ENCODE data around the gene PACSIN1. TPM values are rescaled to one million over a fixed set of nuclear protein-coding genes. Genes with fewer than 3 reads are reported as not detected.

Gene PACSIN1
- total RNA-seq, 1 experiment from 2014 or later, result not detected

DNA sequence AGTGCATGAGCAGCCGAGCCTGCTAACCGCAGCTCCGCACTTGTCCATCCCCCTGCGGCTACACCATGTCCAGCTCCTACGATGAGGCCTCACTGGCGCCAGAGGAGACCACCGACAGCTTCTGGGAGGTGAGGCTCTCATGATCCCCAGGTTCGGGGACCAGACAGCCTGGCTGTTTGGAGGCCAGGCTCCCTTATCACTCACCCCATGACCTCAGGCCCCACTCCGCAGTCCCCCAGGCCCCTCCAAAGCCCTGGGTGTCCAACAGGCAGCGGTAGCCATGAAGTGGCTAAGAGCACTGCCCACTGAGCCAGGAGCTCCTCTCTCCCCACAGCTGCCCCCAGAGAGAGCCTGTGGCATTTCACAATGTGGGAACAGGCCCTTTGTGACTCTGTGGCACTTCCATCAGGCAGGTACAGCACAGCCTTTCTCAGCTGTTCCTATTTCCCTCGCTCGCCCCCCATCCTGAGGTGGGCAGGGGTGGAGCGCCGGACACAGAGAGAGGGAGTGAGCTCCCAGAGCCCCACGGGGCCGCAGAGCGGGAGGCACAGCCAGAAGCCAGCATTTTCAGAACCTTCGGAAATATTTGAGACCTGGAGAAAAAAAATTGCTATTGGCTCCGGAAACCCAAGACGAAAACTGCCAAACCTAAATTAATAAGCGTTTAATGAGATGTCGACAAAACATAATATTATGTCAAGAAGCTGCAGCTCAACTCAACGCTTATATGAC is 60.5 kb downstream of the PACSIN1 start:
- ChIA-PET POLR2A (ENCODE audit: low non-redundant PET) (no interaction called here), CTCF (no interaction called here)
- no peak for TF ChIP-seq EZH2 (IDR thresholded peaks at IDR 0.05; ENCODE audit: borderline replicate concordance, low read depth, low read length, poor library complexity, severe bottlenecking)
- TF ChIP-seq, protein P1, sequence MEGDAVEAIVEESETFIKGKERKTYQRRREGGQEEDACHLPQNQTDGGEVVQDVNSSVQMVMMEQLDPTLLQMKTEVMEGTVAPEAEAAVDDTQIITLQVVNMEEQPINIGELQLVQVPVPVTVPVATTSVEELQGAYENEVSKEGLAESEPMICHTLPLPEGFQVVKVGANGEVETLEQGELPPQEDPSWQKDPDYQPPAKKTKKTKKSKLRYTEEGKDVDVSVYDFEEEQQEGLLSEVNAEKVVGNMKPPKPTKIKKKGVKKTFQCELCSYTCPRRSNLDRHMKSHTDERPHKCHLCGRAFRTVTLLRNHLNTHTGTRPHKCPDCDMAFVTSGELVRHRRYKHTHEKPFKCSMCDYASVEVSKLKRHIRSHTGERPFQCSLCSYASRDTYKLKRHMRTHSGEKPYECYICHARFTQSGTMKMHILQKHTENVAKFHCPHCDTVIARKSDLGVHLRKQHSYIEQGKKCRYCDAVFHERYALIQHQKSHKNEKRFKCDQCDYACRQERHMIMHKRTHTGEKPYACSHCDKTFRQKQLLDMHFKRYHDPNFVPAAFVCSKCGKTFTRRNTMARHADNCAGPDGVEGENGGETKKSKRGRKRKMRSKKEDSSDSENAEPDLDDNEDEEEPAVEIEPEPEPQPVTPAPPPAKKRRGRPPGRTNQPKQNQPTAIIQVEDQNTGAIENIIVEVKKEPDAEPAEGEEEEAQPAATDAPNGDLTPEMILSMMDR (conservative IDR thresholded peaks at IDR 0.05; ENCODE audit: low read depth, low read length), result no peak
- no TSS peak for BruUV-seq (replicated peaks)
- peak overlapping the region; percentile 23 for H3K27ac ChIP-seq (ENCODE audit: low read depth, low read length, poor library complexity, severe bottlenecking)
- H3K27me3 ChIP-seq (replicated peaks; ENCODE audit: insufficient read depth, low read depth, low read length, poor library complexity), result no peaks in the 10 kb centered on the region
- peak; percentile 14 for DNase-seq (ENCODE audit: low spot score)
- H3K4me1 ChIP-seq (ENCODE audit: insufficient read depth, low read length, poor library complexity, severe bottlenecking), result peaks cover 7% of the 10 kb centered on the region
- intact Hi-C loops (cut with micrococcal nuclease; ENCODE audit: unreplicated experiment), result loop anchor here (5.0 kb wide), 1 partner anchor 81 kb away; no protein-coding TSS in a partner anchor
- H3K4me3 ChIP-seq (ENCODE audit: low read depth, low read length, poor library complexity, severe bottlenecking), result no peak overlapping the region
- H3K36me3 ChIP-seq (ENCODE audit: insufficient read depth, low read length, poor library complexity, severe bottlenecking), result no peaks in the 10 kb centered on the region
- H3K9me3 ChIP-seq (ENCODE audit: low read depth, low read length, poor library complexity, severe bottlenecking), result no peaks in the 10 kb centered on the region

DNA sequence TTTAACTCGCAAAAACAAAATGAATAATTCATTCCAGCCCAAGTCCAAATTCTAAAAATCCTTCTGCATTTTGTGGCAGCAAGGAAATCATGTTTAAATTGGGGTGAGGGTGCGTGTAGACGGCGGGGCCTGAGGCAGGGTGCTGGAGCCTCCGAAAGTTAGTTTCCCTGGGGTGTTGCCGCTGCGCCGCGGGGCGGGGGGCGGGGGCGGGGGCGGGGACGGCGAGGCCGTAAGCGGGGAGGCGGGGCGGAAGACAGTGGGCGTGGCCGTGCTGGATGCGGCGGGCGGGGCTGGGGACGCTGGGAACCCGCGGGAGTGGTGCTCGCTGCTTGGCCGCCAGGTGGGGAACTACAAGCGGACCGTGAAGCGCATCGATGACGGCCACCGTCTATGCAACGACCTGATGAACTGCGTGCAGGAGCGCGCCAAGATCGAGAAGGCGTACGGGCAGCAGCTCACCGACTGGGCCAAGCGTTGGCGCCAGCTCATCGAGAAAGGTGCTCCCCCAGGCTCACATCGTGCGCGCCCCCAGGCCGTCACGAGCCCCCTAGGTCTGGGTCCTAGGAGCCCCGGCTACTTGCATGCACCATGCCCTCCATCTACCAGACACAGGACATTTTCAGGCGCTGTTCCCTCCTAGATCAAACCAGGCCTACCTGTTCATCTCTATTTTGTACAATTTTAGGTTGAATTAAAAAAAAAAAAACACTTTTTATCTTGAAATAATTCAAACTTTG is 61.3 kb downstream of the PACSIN1 start:
- ChIA-PET CTCF (no interaction called here), POLR2A (ENCODE audit: low non-redundant PET) (no interaction called here)
- H3K4me3 ChIP-seq (ENCODE audit: low read depth, low read length, poor library complexity, severe bottlenecking), result peak overlapping the region; percentile 18
- no peaks in the 10 kb centered on the region for H3K27me3 ChIP-seq (replicated peaks; ENCODE audit: insufficient read depth, low read depth, low read length, poor library complexity)
- H3K4me1 ChIP-seq (ENCODE audit: insufficient read depth, low read length, poor library complexity, severe bottlenecking), result peaks cover 7% of the 10 kb centered on the region
- DNase-seq (ENCODE audit: low spot score), result peak; percentile 92
- BruUV-seq (replicated peaks), result no TSS peak
- no peak overlapping the region for H3K27ac ChIP-seq (ENCODE audit: low read depth, low read length, poor library complexity, severe bottlenecking)
- no peaks in the 10 kb centered on the region for H3K9me3 ChIP-seq (ENCODE audit: low read depth, low read length, poor library complexity, severe bottlenecking)
- intact Hi-C loops (cut with micrococcal nuclease; ENCODE audit: unreplicated experiment), result loop anchor here (5.0 kb wide), 1 partner anchor 80 kb away; no protein-coding TSS in a partner anchor
- TF ChIP-seq, protein P1 (conservative IDR thresholded peaks at IDR 0.05; ENCODE audit: low read depth, low read length), result peak; percentile 68
- TF ChIP-seq EZH2 (IDR thresholded peaks at IDR 0.05; ENCODE audit: borderline replicate concordance, low read depth, low read length, poor library complexity, severe bottlenecking), result no peak
- H3K36me3 ChIP-seq (ENCODE audit: insufficient read depth, low read length, poor library complexity, severe bottlenecking), result no peaks in the 10 kb centered on the region

DNA sequence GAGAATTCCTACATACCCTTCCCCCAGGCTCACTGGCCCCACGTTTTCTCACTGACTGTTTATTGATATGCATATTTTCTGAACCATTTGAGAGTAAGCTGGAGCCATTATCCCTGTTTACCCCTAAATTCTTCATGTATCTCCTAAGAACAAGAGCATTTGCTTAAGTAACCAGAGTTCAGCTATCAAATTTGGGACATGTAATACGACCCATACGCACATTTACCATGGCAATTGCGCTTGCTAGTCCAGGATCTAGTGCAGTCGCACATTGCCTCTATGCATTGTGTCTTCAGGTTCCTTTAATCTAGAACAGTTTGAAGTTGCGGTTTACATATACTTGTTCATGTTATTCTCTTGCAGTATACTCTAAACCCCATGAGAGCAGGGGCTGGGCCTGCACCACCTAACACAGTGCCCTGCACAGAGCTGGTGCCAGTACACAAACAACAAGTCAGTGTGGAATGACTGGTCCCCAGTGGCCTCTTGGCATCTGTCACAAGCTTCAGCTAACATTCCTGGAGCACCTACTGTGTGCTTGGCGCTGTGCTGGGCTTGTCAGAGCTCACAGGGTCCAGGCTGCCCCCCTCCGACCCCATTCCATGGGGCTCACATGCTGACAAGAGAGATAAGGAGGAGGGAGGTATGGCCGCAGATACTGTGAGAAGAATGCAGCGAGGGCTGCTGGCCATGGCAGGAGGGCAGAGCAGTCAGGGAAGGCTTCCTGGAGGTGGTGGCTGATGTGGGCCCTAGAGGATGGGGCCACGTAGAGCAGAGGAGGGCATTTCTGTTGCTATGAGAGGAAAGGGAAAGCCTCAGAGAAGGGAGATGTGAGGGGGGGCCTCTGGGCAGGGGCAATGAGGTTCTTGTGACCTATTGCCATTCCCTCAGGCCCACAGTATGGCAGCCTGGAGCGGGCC is 62.1 kb downstream of the PACSIN1 start:
- H3K4me3 ChIP-seq (ENCODE audit: low read depth, low read length, poor library complexity, severe bottlenecking), result no peak overlapping the region
- POLR2A ChIA-PET (ENCODE audit: low non-redundant PET), result no interaction called here

More for the DNA sequence above, 62.1 kb downstream of the PACSIN1 start:
- Histone ChIP-seq H3K27ac (ENCODE audit: low read depth, low read length, poor library complexity, severe bottlenecking) (no peak overlapping the region), H3K36me3 (ENCODE audit: insufficient read depth, low read length, poor library complexity, severe bottlenecking) (no peaks in the 10 kb centered on the region), H3K9me3 (ENCODE audit: low read depth, low read length, poor library complexity, severe bottlenecking) (no peaks in the 10 kb centered on the region), H3K4me1 (ENCODE audit: insufficient read depth, low read length, poor library complexity, severe bottlenecking) (peaks cover 7% of the 10 kb centered on the region), H3K27me3 (replicated peaks; ENCODE audit: insufficient read depth, low read depth, low read length, poor library complexity) (no peaks in the 10 kb centered on the region)
- intact Hi-C loops (cut with micrococcal nuclease; ENCODE audit: unreplicated experiment), result loop anchor here (5.0 kb wide), 1 partner anchor 79 kb away; no protein-coding TSS in a partner anchor
- DNase-seq (ENCODE audit: low spot score), result no peak
- CTCF ChIA-PET, result interaction anchor here (0.6 kb wide), 1 partner anchor 36 kb away, joined by 3 read pairs; no protein-coding TSS in a partner anchor
- TF ChIP-seq, protein P1 (conservative IDR thresholded peaks at IDR 0.05; ENCODE audit: low read depth, low read length), result no peak
- TF ChIP-seq EZH2 (IDR thresholded peaks at IDR 0.05; ENCODE audit: borderline replicate concordance, low read depth, low read length, poor library complexity, severe bottlenecking), result no peak
- no TSS peak for BruUV-seq (replicated peaks)
